ENCODE data around the gene CCDC32.

GRCh38 chr15:40603935-40604334 lies 39.1 kb upstream of the CCDC32 start:
- TF ChIP-seq CTCF (IDR thresholded peaks at IDR 0.05; ENCODE audit: low read length) (no peak), EZH2phosphoT487 (IDR thresholded peaks at IDR 0.05; ENCODE audit: low read length) (no peak)

Measured in MM.1S (cell line).